ENCODE measurements around the gene DTX1. TPM values are rescaled to one million over a fixed set of nuclear protein-coding genes. Genes with fewer than 3 reads are reported as not detected.

DTX1 gene
- total RNA-seq, 1 donor from 2014 or later = not detected

DNA sequence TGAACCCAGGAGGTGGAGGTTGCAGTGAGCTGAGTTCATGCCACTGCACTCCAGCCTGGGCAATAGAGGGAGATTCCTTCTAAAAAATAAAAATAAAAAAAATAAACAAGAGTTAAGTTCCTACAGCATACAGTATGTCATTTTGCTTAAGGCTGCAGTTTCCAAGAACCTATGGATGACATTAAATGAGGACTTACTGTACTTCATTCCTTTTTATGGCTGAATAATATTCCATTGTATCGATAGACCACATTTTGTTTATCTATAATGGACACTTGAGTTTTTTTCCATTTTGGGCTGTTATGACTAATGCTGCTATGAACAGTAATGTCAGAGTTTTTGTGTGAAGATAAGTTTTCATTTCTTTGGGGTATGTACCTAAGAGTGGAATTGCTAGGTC lies 61.6 kb downstream of the DTX1 start:
- H3K27me3 Mint-ChIP-seq (ENCODE audit: low read depth) = peaks cover 24% of the 10 kb centered on the region
- H3K27ac Mint-ChIP-seq (ENCODE audit: unreplicated experiment) = no peak overlapping the region
- peaks cover 4% of the 10 kb centered on the region for H3K36me3 Mint-ChIP-seq (ENCODE audit: low read depth)
- peaks cover 10% of the 10 kb centered on the region for H3K9me3 Mint-ChIP-seq (ENCODE audit: low read depth)
- TF ChIP-seq, protein P1, sequence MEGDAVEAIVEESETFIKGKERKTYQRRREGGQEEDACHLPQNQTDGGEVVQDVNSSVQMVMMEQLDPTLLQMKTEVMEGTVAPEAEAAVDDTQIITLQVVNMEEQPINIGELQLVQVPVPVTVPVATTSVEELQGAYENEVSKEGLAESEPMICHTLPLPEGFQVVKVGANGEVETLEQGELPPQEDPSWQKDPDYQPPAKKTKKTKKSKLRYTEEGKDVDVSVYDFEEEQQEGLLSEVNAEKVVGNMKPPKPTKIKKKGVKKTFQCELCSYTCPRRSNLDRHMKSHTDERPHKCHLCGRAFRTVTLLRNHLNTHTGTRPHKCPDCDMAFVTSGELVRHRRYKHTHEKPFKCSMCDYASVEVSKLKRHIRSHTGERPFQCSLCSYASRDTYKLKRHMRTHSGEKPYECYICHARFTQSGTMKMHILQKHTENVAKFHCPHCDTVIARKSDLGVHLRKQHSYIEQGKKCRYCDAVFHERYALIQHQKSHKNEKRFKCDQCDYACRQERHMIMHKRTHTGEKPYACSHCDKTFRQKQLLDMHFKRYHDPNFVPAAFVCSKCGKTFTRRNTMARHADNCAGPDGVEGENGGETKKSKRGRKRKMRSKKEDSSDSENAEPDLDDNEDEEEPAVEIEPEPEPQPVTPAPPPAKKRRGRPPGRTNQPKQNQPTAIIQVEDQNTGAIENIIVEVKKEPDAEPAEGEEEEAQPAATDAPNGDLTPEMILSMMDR (IDR thresholded peaks at IDR 0.05) = no peak
- H3K4me1 Mint-ChIP-seq (ENCODE audit: low read depth) = no peaks in the 10 kb centered on the region
- no peak overlapping the region for H3K4me3 Mint-ChIP-seq (ENCODE audit: unreplicated experiment)
- DNase-seq (ENCODE audit: low spot score) = no peak

DNA sequence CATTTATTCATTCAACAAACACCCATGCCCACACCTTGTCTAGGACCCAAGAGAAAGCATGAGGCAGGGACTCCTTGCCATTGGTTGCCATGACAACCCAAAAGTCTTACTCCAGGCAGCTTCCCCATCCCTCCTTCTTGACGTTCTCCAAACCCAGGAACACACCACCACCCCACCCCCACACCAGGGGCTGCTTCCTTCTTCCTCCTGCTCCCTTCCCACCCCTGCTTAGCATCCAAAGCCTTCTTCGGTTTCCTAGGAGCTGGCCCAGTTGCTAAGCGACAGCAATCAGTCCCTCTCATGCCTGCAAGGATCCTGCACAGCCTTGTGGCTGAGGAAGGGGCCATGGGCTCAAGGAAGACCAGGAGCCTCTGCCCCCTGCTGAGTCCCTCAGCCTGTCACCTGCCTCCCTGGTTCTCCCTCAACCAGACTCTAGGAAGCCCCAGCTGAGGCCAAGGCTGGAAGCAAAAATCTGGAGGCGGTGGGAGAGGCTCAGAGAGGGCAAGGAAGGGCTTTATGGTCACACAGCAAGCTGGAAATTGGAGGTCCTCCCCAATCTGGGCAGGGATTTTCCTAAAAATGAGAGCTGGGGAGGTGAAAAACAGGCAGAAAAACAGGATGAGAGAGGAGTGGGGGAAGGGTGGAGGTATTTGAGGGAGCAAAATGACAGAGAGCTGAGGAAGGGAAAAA lies 63.6 kb downstream of the DTX1 start:
- no peak overlapping the region for H3K4me3 Mint-ChIP-seq (ENCODE audit: unreplicated experiment)
- no peak for DNase-seq (ENCODE audit: low spot score)
- H3K4me1 Mint-ChIP-seq (ENCODE audit: low read depth) = no peaks in the 10 kb centered on the region
- H3K36me3 Mint-ChIP-seq (ENCODE audit: low read depth) = peaks cover 8% of the 10 kb centered on the region
- H3K27me3 Mint-ChIP-seq (ENCODE audit: low read depth) = peaks cover 20% of the 10 kb centered on the region
- H3K27ac Mint-ChIP-seq (ENCODE audit: unreplicated experiment) = no peak overlapping the region
- TF ChIP-seq, protein P1 (IDR thresholded peaks at IDR 0.05) = no peak
- H3K9me3 Mint-ChIP-seq (ENCODE audit: low read depth) = peaks cover 14% of the 10 kb centered on the region

DNA sequence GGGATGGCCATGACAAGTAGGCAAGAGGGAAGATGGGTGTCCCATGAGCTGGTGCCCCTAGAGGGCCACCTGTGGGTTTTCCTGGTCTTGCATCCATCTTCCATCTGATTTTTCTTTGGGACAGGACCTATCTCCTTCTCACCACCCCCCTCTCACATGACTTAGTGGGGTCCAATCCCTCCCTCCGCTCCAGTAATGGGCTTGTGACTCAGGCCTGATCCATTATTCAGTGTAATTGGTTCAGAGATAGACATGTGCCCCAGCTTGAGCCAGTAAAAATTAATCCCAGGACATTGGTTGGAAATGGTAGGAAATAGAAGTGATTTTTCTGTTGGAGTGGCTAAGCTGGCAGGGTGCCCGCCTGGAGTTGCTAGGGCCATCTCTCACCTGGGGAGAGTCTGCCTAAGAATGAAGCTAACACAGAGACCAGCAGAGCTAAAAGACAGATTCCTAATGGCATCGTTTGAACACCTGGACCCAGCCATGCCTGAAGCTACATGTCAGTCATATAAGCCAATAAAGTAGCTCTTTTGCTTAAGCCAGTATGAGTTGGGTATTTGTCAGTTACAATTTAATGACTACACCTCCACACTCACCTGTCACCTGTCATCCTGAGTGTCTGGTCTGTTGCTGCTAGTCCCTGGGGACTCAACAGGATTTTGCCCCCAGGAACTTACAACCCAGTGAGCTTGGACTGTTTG lies 64.3 kb downstream of the DTX1 start:
- H3K4me1 Mint-ChIP-seq (ENCODE audit: low read depth) = no peaks in the 10 kb centered on the region
- TF ChIP-seq, protein P1 (IDR thresholded peaks at IDR 0.05) = no peak
- peaks cover 16% of the 10 kb centered on the region for H3K9me3 Mint-ChIP-seq (ENCODE audit: low read depth)
- H3K27ac Mint-ChIP-seq (ENCODE audit: unreplicated experiment) = no peak overlapping the region
- H3K4me3 Mint-ChIP-seq (ENCODE audit: unreplicated experiment) = no peak overlapping the region
- DNase-seq (ENCODE audit: low spot score) = no peak
- H3K27me3 Mint-ChIP-seq (ENCODE audit: low read depth) = peaks cover 19% of the 10 kb centered on the region
- H3K36me3 Mint-ChIP-seq (ENCODE audit: low read depth) = peaks cover 8% of the 10 kb centered on the region

DNA sequence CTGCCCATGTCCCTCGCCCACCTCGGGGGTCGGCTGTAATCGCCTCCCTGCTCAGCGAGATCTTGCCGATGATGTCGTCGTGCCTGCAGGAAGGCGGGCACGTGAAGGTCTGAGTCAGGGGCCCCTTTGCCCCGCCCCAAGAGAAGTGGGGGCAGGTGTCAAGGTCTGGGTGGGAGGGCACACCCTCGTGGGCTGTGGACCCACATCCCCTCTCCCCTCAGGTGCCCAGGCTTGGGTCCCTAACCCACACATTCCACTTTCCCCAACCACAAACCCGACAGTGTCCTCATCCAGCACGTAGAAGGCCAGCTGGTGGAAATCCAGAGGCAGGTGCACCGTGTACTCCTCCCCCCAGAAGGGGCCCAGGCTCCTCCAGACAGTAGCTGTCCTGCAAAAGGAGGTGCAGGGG lies 71.3 kb downstream of the DTX1 start:
- H3K27ac Mint-ChIP-seq (ENCODE audit: unreplicated experiment) = no peak overlapping the region

More for the DNA sequence above, 71.3 kb downstream of the DTX1 start:
- DNase-seq (ENCODE audit: low spot score) = no peak
- TF ChIP-seq, protein P1 (IDR thresholded peaks at IDR 0.05) = no peak
- no peak overlapping the region for H3K4me3 Mint-ChIP-seq (ENCODE audit: unreplicated experiment)
- peaks cover 5% of the 10 kb centered on the region for H3K36me3 Mint-ChIP-seq (ENCODE audit: low read depth)
- H3K9me3 Mint-ChIP-seq (ENCODE audit: low read depth) = peaks cover 9% of the 10 kb centered on the region
- H3K4me1 Mint-ChIP-seq (ENCODE audit: low read depth) = no peaks in the 10 kb centered on the region
- peaks cover 43% of the 10 kb centered on the region for H3K27me3 Mint-ChIP-seq (ENCODE audit: low read depth)
